ENCODE data around the gene IL1RAPL2.
"Not testable (repeated sequence)": the region's sequence is repeated elsewhere in the genome, so short reads cannot be mapped to it uniquely, and the experiment has no call there.

IL1RAPL2 gene

DNA sequence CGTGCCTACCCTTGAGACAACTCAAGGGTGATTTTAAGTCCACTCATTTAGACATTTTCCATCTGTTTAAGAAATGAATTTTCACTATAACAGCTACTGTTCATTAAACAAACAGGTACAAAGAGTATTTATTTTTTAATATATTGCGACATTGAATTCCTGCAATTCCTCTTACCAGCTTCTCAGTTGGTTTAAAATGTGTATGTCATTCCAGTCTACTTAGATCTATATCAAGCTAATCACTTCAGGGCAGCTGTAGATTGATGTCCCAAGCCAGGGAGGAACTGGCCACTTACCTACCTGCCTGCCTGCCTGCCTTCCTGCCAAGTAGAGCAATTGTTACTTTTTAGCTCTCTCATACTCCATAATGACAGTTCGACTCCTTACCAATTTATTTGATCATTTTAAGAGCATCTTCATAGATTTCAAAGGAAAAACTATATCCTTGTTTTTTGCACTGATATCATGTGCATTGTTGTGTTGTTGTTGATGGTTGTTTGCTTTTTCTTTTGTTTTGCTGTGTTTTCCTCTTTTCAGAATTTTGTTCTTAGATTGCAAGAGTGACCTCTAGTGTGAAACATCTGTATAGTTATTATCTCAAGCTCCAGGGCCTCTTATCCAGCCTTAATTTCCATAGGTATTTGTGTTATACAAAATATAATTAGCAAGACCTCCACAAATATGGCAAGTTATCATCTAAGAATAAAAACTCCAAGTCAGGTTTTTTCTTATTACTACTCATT, 1135.5 kb downstream of the IL1RAPL2 start:
- no peak for DNase-seq (ENCODE audit: low spot score)

DNA sequence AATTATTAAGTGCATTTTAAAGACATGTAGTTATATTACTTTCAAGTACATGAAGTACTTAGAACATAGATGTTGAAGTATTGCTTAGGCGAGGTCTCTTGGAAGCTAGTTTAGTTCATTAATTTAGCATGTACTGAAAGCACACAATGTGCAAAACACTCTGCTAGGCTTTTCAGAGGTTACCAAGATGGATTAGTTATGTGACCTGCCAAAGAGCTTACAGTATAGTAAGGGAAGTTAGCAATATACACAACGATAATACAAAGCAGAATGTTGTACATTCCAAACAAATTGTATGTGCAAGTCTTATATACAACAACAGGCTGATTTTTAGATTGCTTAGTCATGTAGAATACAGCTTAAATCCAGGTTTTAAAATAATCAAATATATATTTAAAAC, 1137.9 kb downstream of the IL1RAPL2 start:
- no peak for DNase-seq (ENCODE audit: low spot score)

- no peak for DNase-seq (ENCODE audit: low spot score)
Measured at GRCh38 chrX:105706041-105706440, 1140.0 kb downstream of the IL1RAPL2 start.

GRCh38 chrX:105711805-105712204, 1145.8 kb downstream of the IL1RAPL2 start:
- DNase-seq (ENCODE audit: low spot score), result no peak

GRCh38 chrX:105715746-105716145, 1149.7 kb downstream of the IL1RAPL2 start:
- no peak for DNase-seq (ENCODE audit: low spot score)

- no peak for DNase-seq (ENCODE audit: low spot score)
Measured at GRCh38 chrX:105723966-105724735, 1158.2 kb downstream of the IL1RAPL2 start.

GRCh38 chrX:105725228-105725627, 1159.2 kb downstream of the IL1RAPL2 start:
- DNase-seq (ENCODE audit: low spot score), result no peak

GRCh38 chrX:105738162-105738561, 1172.2 kb downstream of the IL1RAPL2 start:
- DNase-seq (ENCODE audit: low spot score), result no peak

DNA sequence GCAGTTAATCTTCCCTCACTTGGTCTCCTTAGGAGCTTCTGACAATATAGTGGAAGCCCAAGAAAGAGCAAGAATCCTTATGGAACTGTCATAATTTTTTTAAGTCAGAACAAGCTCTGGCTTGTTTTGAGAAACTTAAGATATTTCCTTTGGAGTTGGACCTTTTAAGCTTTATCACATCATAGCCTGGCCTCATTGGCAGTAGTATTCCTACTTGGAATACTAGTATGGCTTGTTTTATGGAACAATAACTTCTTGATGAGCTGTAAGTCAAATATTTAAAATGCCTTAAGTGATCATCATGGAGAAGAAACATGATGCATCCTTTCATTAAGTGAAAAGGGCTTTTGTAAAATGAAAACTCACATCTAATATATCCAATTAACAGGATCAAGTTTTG, 1178.3 kb downstream of the IL1RAPL2 start:
- DNase-seq (ENCODE audit: low spot score), result no peak

DNA sequence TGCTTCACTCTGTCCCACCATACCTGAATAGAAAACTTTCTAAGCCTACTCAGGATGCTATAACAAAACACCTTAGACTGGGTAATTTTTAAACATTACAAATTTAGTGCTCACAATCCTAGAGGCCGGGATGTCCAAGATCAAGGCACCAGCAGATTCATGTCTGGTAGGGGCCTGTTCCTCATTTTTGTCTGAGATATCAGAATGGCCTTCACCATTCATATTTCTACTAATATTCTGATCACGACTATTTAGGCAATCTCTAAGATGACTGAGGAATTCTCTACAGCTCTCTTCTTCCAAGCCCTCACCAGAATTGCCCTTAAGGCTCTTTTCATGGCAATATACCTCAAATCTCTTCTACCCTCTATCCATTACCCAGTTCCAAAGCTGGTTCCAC, 1178.9 kb downstream of the IL1RAPL2 start:
- no peak for DNase-seq (ENCODE audit: low spot score)

DNA sequence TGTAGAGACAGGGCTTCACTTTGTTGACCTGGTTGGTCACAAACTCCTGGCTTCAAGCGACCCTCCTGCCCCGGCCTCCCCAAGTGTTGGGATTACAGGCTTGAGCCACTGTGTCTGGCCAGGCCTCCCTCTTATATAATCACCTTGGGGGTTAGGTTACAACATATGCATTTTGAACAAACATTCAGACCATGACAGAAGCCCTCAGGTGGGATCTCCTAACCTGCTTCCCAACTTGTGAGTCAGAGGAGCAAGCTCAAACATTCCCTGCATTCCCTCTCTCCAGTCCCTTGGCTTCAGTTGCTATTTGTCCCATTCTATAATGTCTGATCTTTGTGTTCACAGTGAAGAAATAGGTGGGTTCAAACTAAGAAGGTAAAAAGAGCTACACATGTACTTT, 1179.9 kb downstream of the IL1RAPL2 start:
- DNase-seq (ENCODE audit: low spot score), result no peak

DNA sequence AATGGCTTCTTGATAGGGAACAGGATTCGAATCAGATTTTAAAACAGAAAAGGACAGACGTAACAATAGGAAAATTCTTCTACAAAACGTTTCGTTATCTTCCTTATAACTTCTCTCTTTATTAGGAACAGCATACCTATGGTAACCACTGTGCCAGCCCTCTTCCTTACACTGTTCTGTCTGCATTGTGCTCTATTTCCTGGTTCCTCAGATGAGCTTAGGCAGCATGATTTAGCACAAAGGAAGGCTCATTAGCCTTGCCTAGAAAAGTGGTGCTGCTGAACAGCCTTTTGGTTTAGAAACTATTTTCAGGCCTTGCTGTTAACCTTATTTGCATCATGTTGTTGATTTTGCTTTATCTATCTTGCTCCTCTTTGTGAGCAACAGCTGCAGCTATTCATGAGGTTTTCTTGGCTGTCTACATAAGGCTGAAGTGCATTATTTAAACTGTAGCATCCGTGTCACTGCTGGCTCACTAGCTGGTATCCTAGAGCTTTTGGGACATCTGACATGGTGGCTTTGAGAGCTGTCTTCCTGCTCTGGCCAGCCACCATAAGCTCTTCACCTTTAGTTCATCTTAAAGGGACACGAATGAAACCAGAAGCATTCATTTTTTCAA, 1186.4 kb downstream of the IL1RAPL2 start:
- no peak for DNase-seq (ENCODE audit: low spot score)

GRCh38 chrX:105753411-105753810, 1187.4 kb downstream of the IL1RAPL2 start:
- DNase-seq (ENCODE audit: low spot score), result no peak

- DNase-seq (ENCODE audit: low spot score), result no peak
Measured at GRCh38 chrX:105754286-105754964, 1188.4 kb downstream of the IL1RAPL2 start.

DNA sequence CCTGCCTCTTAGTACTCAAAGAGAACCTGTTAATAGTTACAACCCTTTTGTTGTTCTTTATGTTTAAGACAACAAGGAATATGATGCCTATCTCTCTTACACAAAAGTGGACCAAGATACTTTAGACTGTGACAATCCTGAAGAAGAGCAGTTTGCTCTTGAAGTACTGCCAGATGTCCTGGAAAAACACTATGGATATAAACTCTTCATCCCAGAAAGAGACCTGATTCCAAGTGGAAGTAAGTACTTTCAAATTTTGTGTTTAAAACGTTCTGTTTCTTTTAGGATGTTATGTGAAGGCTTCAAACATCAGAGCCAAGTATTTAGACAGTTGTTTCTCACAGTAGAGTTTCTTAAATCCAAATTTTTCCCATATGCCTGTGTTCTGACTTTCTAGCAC, 1189.1 kb downstream of the IL1RAPL2 start:
- DNase-seq (ENCODE audit: low spot score), result no peak

GRCh38 chrX:105758754-105759153, 1192.8 kb downstream of the IL1RAPL2 start:
- DNase-seq (ENCODE audit: low spot score), result no peak

DNA sequence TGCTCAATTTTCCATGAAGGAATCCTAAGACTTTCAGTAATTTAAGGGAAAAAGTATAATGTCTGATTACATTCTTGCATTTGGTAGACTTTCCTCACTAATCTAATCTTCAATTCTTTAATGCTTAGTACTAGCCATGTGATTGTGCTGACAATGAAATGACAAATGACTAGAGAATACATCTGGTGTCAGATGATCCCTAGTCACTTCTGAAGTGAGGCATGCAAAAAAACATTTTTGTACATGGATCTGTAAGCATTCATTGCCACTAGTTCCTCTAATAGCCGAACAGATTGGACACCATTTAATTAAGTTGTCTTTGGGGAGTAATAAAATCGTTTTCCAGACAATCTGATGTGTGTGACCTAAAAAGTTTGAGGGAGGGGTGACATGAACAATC, 1193.6 kb downstream of the IL1RAPL2 start:
- no peak for DNase-seq (ENCODE audit: low spot score)

DNA sequence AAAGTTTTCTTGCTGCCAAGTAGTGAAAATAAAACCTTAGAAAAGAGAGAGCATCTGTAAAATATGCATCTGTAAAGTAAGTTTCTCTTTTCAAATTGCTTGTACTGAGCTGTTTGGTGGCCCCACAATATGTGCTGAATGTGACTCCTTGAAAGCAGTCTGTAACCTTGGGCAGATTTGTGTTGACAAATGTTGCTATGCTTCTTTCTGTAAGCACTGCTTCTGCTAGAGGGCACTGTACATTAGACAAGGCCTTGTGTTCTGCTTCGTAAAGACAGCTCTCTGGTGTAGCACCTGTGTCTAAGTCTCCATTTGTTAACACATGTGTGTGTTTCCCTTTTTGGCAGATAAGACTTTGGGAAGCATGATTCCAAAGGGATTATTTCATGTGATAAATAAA, 1199.7 kb downstream of the IL1RAPL2 start:
- DNase-seq (ENCODE audit: low spot score), result no peak

DNA sequence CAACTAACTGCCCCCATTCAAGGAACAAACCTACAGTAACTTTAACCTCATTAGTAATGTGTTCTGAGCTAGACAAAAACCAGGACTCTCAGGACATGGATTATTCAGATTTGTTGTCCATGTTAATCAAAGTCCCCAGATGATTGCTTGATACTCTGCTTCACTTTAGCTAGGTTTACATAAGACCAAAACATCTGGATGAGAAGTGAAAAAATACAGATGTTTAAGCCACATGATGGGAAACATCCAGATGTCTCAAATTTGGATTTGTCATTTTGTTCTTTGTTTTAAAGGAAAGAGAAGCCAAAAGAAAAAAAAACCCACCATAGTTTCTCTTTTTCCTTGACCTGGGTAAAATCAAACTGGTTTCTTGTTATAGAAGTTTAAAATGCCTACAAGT, 1207.8 kb downstream of the IL1RAPL2 start:
- no peak for DNase-seq (ENCODE audit: low spot score)

- DNase-seq (ENCODE audit: low spot score), result no peak
Measured at GRCh38 chrX:105775679-105776078, 1209.7 kb downstream of the IL1RAPL2 start.

DNA sequence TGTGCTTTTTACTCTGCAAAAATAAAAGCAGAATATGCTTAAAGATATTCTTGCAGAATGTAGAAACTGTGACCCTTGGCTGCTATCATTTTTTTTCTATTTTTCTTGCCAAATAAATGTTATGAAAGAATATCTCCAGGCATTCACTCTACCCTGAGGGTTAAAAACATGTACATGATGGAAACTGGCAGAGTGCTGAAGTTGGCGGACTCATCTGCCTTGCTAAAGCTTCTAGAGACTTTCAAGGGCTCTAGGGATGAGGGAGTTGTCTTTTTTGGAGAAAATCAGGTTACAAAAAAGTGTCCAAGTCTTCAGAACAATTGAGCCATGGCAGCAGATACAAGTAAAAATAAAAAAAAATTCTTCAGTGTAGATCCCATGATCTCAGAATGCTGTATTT, 1215.8 kb downstream of the IL1RAPL2 start:
- no peak for DNase-seq (ENCODE audit: low spot score)

GRCh38 chrX:105796877-105797276, 1230.9 kb downstream of the IL1RAPL2 start:
- not testable (repeated sequence) for DNase-seq (ENCODE audit: low spot score)

DNA sequence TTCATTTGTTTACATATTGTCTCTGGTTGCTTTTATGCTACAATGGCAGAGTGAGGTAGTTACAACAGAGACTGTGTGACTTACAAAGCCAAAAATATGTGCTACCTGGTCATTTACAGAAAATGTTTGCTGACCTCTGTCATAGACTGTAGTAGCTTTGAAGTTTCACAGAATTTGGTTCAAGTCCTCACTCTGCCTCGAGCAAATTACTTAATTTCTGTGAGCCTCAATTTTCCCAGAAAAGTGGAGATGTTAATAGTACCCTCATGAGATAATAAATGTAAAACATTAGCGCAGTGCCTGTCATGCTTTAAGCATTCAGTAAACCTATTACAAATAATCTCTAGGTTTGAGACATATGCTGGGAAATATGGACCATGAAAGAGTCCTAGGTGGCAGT, 1237.9 kb downstream of the IL1RAPL2 start:
- no peak for DNase-seq (ENCODE audit: low spot score)
